Right atrium auricular region (tissue), 2 donors: ENCODE data around the gene ACTR1A. TPM values are rescaled to one million over a fixed set of nuclear protein-coding genes. Genes with fewer than 3 reads are reported as not detected.

Experiments used
- DNase-seq: peaks from one replicate; pipeline ENCODE4 v3.0.0-alpha.2; 2019; ENCODE audit warnings: low spot score
- H3K27ac ChIP-seq, 2 donors: fragments of 200-600 bp; sonication (generic); 1 replicate in 1 of 2; 2 replicates in 1 of 2; pipeline ENCODE4 v1.5.1; 2016 to 2019
- H3K27me3 ChIP-seq, 2 donors: fragments of 200-600 bp; sonication (generic); one replicate each; pipeline versions ENCODE4 v1.5.1 to v1.6.0; 2017 to 2019
- H3K36me3 ChIP-seq: fragments of 200-600 bp; sonication (generic); one replicate; pipeline ENCODE4 v1.5.1; 2016
- H3K4me1 ChIP-seq, 2 donors: fragments of 200-600 bp; sonication (generic); one replicate each; pipeline versions ENCODE4 v1.5.1 to v1.6.0; 2017 to 2019
- H3K4me3 ChIP-seq, 2 donors: fragments of 200-600 bp; sonication (generic); 1 replicate in 1 of 2; 2 replicates in 1 of 2; pipeline ENCODE4 v1.5.1; 2017 to 2019; ENCODE audit warnings: mild to moderate bottlenecking in 1 of 2, moderate library complexity in 1 of 2
- H3K9me3 ChIP-seq, 2 donors: fragments of 200-600 bp; sonication (generic); one replicate each; pipeline ENCODE4 v1.5.1; 2019
- total RNA-seq, 2 donors: library from RNA; depleted of rRNA; stranded (reverse); fragments of >200 nt; gene quantifications; one replicate each; pipeline ENCODE4 v1.1.0, GENCODE V29; 2016
- TF ChIP-seq, protein P1 (sequence below), 2 donors: fragments of 200-600 bp; sonication (generic); IDR thresholded peaks; one replicate each; pipeline ENCODE4 v1.5.1; 2019; ENCODE audit warnings: antibody characterized with exemption in 2 of 2

The ACTR1A gene
- total RNA-seq, 2 donors from 2014 or later: 107 to 124 TPM

GRCh38 chr10:102514487-102515311 lies 12.2 kb upstream of the ACTR1A start:
- no peak for DNase-seq
- Histone ChIP-seq H3K4me1 (no peaks in the 10 kb centered on the region), H3K27ac (no peak overlapping the region), H3K4me3 (no peak overlapping the region), H3K27me3 (no peaks in the 10 kb centered on the region), H3K36me3 (peaks cover 10% of the 10 kb centered on the region), H3K9me3 (no peaks in the 10 kb centered on the region)
- TF ChIP-seq, protein P1, sequence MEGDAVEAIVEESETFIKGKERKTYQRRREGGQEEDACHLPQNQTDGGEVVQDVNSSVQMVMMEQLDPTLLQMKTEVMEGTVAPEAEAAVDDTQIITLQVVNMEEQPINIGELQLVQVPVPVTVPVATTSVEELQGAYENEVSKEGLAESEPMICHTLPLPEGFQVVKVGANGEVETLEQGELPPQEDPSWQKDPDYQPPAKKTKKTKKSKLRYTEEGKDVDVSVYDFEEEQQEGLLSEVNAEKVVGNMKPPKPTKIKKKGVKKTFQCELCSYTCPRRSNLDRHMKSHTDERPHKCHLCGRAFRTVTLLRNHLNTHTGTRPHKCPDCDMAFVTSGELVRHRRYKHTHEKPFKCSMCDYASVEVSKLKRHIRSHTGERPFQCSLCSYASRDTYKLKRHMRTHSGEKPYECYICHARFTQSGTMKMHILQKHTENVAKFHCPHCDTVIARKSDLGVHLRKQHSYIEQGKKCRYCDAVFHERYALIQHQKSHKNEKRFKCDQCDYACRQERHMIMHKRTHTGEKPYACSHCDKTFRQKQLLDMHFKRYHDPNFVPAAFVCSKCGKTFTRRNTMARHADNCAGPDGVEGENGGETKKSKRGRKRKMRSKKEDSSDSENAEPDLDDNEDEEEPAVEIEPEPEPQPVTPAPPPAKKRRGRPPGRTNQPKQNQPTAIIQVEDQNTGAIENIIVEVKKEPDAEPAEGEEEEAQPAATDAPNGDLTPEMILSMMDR (IDR thresholded peaks at IDR 0.05): no peak

DNA sequence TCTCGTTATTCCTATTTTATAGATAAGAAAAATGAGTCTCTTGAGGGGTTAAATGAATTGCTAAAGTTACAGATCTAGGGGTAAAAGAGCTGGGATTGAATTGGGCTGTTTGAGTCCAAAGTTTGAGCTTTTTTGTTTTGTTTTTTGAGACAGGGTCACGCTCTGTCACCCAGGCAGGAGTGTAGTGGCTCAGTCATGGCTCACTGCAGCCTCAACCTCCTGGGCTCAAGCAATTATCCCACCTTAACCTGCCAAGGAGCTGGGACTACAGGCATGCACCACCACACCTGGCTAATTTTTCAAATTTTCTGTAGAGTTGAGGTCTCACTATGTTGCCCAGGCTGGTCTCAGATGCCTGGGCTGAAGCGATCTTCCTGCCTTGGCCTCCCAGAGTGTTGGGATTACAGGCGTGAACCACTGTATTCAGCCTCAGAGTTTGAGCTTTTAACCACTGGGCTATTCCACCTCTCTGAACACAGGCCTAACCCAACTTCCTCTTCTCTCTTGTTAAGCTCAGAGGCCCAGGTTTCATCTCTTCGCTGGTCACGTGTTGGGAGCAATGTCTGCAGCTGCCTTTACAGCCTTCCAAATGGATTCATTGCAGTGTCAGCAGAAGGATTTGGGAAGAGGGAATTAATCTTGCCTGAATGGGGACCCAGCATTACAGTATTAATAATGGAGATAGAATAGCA lies 9.2 kb upstream of the ACTR1A start:
- H3K27ac ChIP-seq: no peak overlapping the region
- peaks cover 0 to 14% of the 10 kb centered on the region in 2 donors for H3K4me1 ChIP-seq
- TF ChIP-seq, protein P1 (IDR thresholded peaks at IDR 0.05): no peak
- H3K27me3 ChIP-seq: no peaks in the 10 kb centered on the region
- no peaks in the 10 kb centered on the region for H3K9me3 ChIP-seq
- peaks cover 18% of the 10 kb centered on the region for H3K36me3 ChIP-seq
- DNase-seq: no peak
- no peak overlapping the region for H3K4me3 ChIP-seq

- Histone ChIP-seq H3K36me3 (peaks cover 18% of the 10 kb centered on the region), H3K4me3 (no peak overlapping the region), H3K27ac (no peak overlapping the region), H3K4me1 (peaks cover 0 to 28% of the 10 kb centered on the region in 2 donors), H3K9me3 (no peaks in the 10 kb centered on the region), H3K27me3 (no peaks in the 10 kb centered on the region)
- TF ChIP-seq, protein P1 (IDR thresholded peaks at IDR 0.05): no peak
- DNase-seq: no peak
Measured at GRCh38 chr10:102509387-102509786, 6.9 kb upstream of the ACTR1A start.

DNA sequence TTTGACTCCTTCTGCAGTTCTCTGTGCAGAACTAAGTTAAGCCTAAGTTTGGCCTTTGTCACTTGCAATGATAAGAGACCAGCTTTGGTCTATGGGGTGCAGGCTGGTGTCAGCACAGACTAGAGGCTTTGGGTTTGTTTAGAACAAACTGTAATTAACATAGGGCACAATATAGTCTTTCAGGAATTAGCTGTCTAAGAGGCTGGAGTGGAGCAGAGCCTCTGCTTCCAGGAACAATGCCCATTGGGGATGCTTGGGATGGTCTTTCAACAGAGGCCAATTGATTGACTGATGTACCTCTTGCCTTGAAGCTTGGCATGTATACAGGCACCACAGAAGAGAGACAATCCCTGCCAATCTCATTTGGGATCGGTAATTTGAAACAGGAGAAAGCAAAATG lies 6.0 kb upstream of the ACTR1A start:
- peaks cover 18% of the 10 kb centered on the region for H3K36me3 ChIP-seq

DNA sequence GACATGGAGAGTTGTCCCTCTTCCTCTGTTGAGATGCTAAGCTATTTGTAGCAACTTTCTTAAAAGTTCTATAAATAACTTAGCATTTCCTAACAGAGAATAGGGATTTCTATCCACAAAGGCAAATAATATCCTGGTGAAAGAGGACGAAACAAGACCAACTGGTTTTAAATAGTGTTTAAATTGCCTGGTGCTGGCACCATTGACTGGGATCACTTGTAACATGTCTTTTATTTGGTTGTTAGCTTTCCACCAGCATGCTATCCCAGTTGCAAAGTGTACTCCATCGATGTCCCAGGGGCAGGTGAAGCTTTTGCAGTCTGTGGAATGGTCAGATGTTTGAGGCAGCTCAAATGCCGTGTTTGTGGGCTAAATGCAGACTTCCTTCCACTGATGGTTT lies 5.0 kb upstream of the ACTR1A start:
- no peaks in the 10 kb centered on the region for H3K27me3 ChIP-seq
- peaks cover 0 to 36% of the 10 kb centered on the region in 2 donors for H3K4me1 ChIP-seq
- no peak overlapping the region for H3K27ac ChIP-seq
- no peaks in the 10 kb centered on the region for H3K9me3 ChIP-seq
- no peak overlapping the region for H3K4me3 ChIP-seq
- H3K36me3 ChIP-seq: peaks cover 18% of the 10 kb centered on the region
- TF ChIP-seq, protein P1 (IDR thresholded peaks at IDR 0.05): no peak
- DNase-seq: no peak

More for the DNA sequence above, 6.0 kb upstream of the ACTR1A start:
- peaks cover 0 to 29% of the 10 kb centered on the region in 2 donors for H3K4me1 ChIP-seq
- DNase-seq: no peak
- H3K4me3 ChIP-seq: no peak overlapping the region
- no peak overlapping the region for H3K27ac ChIP-seq
- no peaks in the 10 kb centered on the region for H3K27me3 ChIP-seq
- no peaks in the 10 kb centered on the region for H3K9me3 ChIP-seq
- TF ChIP-seq, protein P1 (IDR thresholded peaks at IDR 0.05): no peak
